Measurements from ENCODE around the gene GPR171. TPM values are rescaled to one million over a fixed set of nuclear protein-coding genes. Genes with fewer than 3 reads are reported as not detected.

The GPR171 gene
- total RNA-seq, 3 donors from 2014 or later, result 1.3 to 1.5 (median 1.4) TPM

- no peak for TF ChIP-seq CTCF (IDR thresholded peaks at IDR 0.05)
- peaks cover 10% of the 10 kb centered on the region for H3K4me1 ChIP-seq (ENCODE audit: low read depth)
- intact Hi-C loops (cut with DNase I, micrococcal nuclease), result loop anchor here in 1 of 2 donors (5.0 kb wide), 1 partner anchor 50 kb away; the partner anchor contains the start of gene P2RY14
- ATAC-seq (no peak), DNase-seq (no peak)
- no peaks in the 10 kb centered on the region for H3K9me3 ChIP-seq
- no peaks in the 10 kb centered on the region for H3K36me3 ChIP-seq (ENCODE audit: low read depth)
- H3K4me3 ChIP-seq, result no peak overlapping the region
Observed at GRCh38 chr3:151226825-151227224, 23.8 kb upstream of the GPR171 start.

DNA sequence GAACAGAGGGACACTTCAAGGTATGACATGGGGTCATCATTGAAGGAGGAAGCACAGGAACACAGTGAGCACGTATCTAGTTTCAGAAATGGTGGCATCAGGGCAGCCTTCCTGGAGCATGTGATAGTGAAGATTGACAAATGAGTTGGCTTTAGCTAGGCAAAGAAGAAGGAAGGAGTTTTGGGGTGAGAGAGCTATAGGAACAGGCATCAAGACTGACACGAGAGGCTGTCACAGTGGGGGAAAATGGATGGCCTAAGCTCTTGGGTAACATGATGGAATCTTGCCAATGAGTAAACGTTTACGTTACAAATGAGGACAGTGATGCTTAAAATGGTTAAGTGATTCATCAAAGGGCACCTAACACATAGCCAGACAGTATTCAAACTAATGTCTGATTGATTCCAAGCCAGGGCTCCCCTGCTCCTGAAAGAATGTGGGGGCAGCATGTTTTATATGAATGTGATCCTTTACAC is 23.1 kb upstream of the GPR171 start:
- Histone ChIP-seq H3K4me3 (no peak overlapping the region), H3K4me1 (ENCODE audit: low read depth) (peaks cover 10% of the 10 kb centered on the region), H3K36me3 (ENCODE audit: low read depth) (no peaks in the 10 kb centered on the region), H3K9me3 (no peaks in the 10 kb centered on the region)
- ATAC-seq (no peak), DNase-seq (no peak)
- TF ChIP-seq CTCF (IDR thresholded peaks at IDR 0.05), result no peak
- intact Hi-C loops (cut with DNase I, micrococcal nuclease), result loop anchor here in 1 of 2 donors (5.0 kb wide), 1 partner anchor 51 kb away; the partner anchor contains the start of gene P2RY14

- no peaks in the 10 kb centered on the region for H3K9me3 ChIP-seq
- no peak overlapping the region for H3K4me3 ChIP-seq
- no peak for TF ChIP-seq CTCF (IDR thresholded peaks at IDR 0.05)
- intact Hi-C loops (cut with DNase I, micrococcal nuclease), result loop anchor here in 1 of 2 donors (5.0 kb wide), 1 partner anchor 52 kb away; the partner anchor contains the start of gene P2RY14
- DNase-seq (no peak), ATAC-seq (no peak)
- H3K36me3 ChIP-seq (ENCODE audit: low read depth), result no peaks in the 10 kb centered on the region
- peaks cover 10% of the 10 kb centered on the region for H3K4me1 ChIP-seq (ENCODE audit: low read depth)
Observed at GRCh38 chr3:151225040-151225975, 22.3 kb upstream of the GPR171 start.

- intact Hi-C loops (cut with DNase I, micrococcal nuclease), result no loop called here
- Histone ChIP-seq H3K36me3 (ENCODE audit: low read depth) (no peaks in the 10 kb centered on the region), H3K4me3 (no peak overlapping the region), H3K4me1 (ENCODE audit: low read depth) (peaks cover 10% of the 10 kb centered on the region), H3K9me3 (no peaks in the 10 kb centered on the region)
- TF ChIP-seq CTCF (IDR thresholded peaks at IDR 0.05), result no peak
- ATAC-seq (no peak), DNase-seq (no peak)
Observed at GRCh38 chr3:151224268-151224866, 21.4 kb upstream of the GPR171 start.

DNA sequence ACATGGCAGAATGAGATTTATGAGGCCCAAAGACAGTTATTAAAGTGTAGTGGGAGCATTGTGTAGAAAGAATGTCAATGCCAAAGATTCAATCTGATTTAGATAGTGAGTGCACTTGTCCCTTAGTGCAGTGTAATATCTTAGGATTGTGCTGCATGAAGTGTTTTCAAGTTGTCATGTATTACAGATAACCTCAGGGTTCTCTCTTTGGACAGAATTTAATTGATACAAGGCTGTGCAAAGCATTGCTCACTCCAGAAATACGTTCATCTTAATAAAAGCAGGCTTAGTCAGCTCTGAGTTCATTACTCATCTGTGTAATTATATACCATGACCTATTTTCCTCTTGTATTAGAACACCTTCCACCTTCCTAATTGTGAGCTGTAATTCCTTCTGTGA is 16.0 kb upstream of the GPR171 start:
- intact Hi-C loops (cut with DNase I, micrococcal nuclease), result no loop called here
- no peak for TF ChIP-seq CTCF (IDR thresholded peaks at IDR 0.05)
- ATAC-seq, result no peak
- no peaks in the 10 kb centered on the region for H3K4me1 ChIP-seq (ENCODE audit: low read depth)
- no peak overlapping the region for H3K4me3 ChIP-seq
- H3K36me3 ChIP-seq (ENCODE audit: low read depth), result no peaks in the 10 kb centered on the region
- no peak for DNase-seq
- no peaks in the 10 kb centered on the region for H3K9me3 ChIP-seq

Measured in mucosa of descending colon (tissue), 3 donors.